HEK293 (cell line): ENCODE measurements around the gene C17orf67.
A peak's percentile ranks its signal among the peaks of the same experiment; 100 is the strongest.

ENCODE experiments used
- CTCF ChIA-PET: fragments of 350-600 bp; formaldehyde crosslinking; extraction: SDS; loops from one replicate; lab custom pipeline; 2021; ENCODE audit warnings: antibody characterized with exemption; lab: Yijun Ruan, JAX
- POLR2A ChIA-PET: fragments of 300-600 bp; formaldehyde crosslinking; extraction: SDS; loops from one replicate; lab custom pipeline; 2020; ENCODE audit warnings: antibody characterized with exemption, inconsistent platforms; lab: Yijun Ruan, JAX
- H3K27ac ChIP-seq: fragments of 200-500 bp; sonication (Bioruptor generic); 2 replicates; pipeline ENCODE4 v1.5.1; 2014; ENCODE audit warnings: low read depth, low read length, control low read depth, inconsistent platforms; ENCODE audit errors: extremely low read depth
- H3K36me3 ChIP-seq, 2 experiments: fragments of 200-500 bp in 1 of 2; sonication (Bioruptor generic) in 1 of 2; 1 replicate in 1 of 2; 2 replicates in 1 of 2; pipeline ENCODE4 v1.5.1; 2014 to 2017; ENCODE audit warnings: inconsistent platforms in 2 of 2, low read length in 2 of 2; ENCODE audit not compliant: control insufficient read depth in 2 of 2, insufficient read depth in 1 of 2
- H3K4me1 ChIP-seq: fragments of 200-500 bp; sonication (Bioruptor generic); 2 replicates; pipeline ENCODE4 v1.5.1; 2014; ENCODE audit warnings: mild to moderate bottlenecking, low read length, inconsistent platforms; ENCODE audit not compliant: control insufficient read depth, insufficient read depth
- H3K4me3 ChIP-seq: 2 replicates; pipeline ENCODE4 v1.5.1; 2011; ENCODE audit warnings: low read depth, mild to moderate bottlenecking, control low read depth, low read length, moderate library complexity
- H3K9me3 ChIP-seq: fragments of 200-500 bp; sonication (Bioruptor generic); 2 replicates; pipeline ENCODE4 v1.5.1; 2014; ENCODE audit warnings: low read depth, low read length, inconsistent platforms; ENCODE audit not compliant: control insufficient read depth, insufficient read depth
- BCL11A ChIP-seq: fragments of 450-650 bp; formaldehyde crosslinking; IDR thresholded peaks from 2 replicates; pipeline ENCODE4 v1.5.1; 2016; ENCODE audit warnings: low read depth, missing biosample characterization, missing genetic modification characterization
- BCL6B ChIP-seq: fragments of 450-650 bp; formaldehyde crosslinking; IDR thresholded peaks from 2 replicates; pipeline ENCODE4 v1.5.1; 2017; ENCODE audit warnings: missing biosample characterization, missing genetic modification characterization
- FEZF1 ChIP-seq: fragments of 450-650 bp; formaldehyde crosslinking; IDR thresholded peaks from 2 replicates; pipeline ENCODE4 v1.5.1; 2016; ENCODE audit warnings: missing biosample characterization, missing genetic modification characterization
- IKZF3 ChIP-seq: fragments of 450-650 bp; IDR thresholded peaks from 2 replicates; pipeline ENCODE4 v1.5.0; 2018; ENCODE audit warnings: missing biosample characterization, mild to moderate bottlenecking, missing genetic modification characterization, moderate library complexity
- MYNN ChIP-seq: fragments of 450-650 bp; formaldehyde crosslinking; IDR thresholded peaks from 2 replicates; pipeline ENCODE4 v1.5.1; 2016; ENCODE audit warnings: missing biosample characterization, missing genetic modification characterization, borderline replicate concordance
- OSR2 ChIP-seq: fragments of 450-650 bp; formaldehyde crosslinking; IDR thresholded peaks from 2 replicates; pipeline ENCODE4 v1.5.1; 2016; ENCODE audit warnings: missing biosample characterization, missing genetic modification characterization
- PATZ1 ChIP-seq: fragments of 450-650 bp; formaldehyde crosslinking; IDR thresholded peaks from 2 replicates; pipeline ENCODE4 v1.5.1; 2016; ENCODE audit warnings: missing biosample characterization, missing genetic modification characterization
- PRDM6 ChIP-seq: fragments of 450-650 bp; formaldehyde crosslinking; IDR thresholded peaks from 2 replicates; pipeline ENCODE4 v1.5.1; 2017; ENCODE audit warnings: missing biosample characterization, missing genetic modification characterization
- SALL2 ChIP-seq: fragments of 450-650 bp; formaldehyde crosslinking; IDR thresholded peaks from 2 replicates; pipeline ENCODE4 v1.5.0; 2017; ENCODE audit warnings: missing biosample characterization, mild to moderate bottlenecking, missing genetic modification characterization, borderline replicate concordance
- TCF7L2 ChIP-seq: IDR thresholded peaks from 2 replicates; pipeline ENCODE4 v1.6.1; 2011; ENCODE audit warnings: low read depth, mild to moderate bottlenecking, inconsistent platforms, low read length, moderate library complexity, borderline replicate concordance
- YY1 ChIP-seq: fragments of 450-650 bp; formaldehyde crosslinking; IDR thresholded peaks from 2 replicates; pipeline ENCODE4 v1.5.1; 2018; ENCODE audit warnings: missing biosample characterization, missing genetic modification characterization
- YY2 ChIP-seq: fragments of 450-650 bp; formaldehyde crosslinking; IDR thresholded peaks from 2 replicates; pipeline ENCODE4 v1.5.1; 2016; ENCODE audit warnings: missing biosample characterization, missing genetic modification characterization
- ZBTB10 ChIP-seq: fragments of 450-650 bp; formaldehyde crosslinking; IDR thresholded peaks from 2 replicates; pipeline ENCODE4 v1.5.1; 2016; ENCODE audit warnings: missing biosample characterization, missing genetic modification characterization
- ZBTB20 ChIP-seq: fragments of 450-650 bp; formaldehyde crosslinking; IDR thresholded peaks from 2 replicates; pipeline ENCODE4 v1.5.1; 2016; ENCODE audit warnings: missing biosample characterization, missing genetic modification characterization
- ZBTB44 ChIP-seq: fragments of 450-650 bp; IDR thresholded peaks from 2 replicates; pipeline ENCODE4 v1.5.1; 2018; ENCODE audit warnings: missing biosample characterization, mild to moderate bottlenecking, missing genetic modification characterization
- ZBTB48 ChIP-seq: fragments of 450-650 bp; formaldehyde crosslinking; IDR thresholded peaks from 2 replicates; pipeline ENCODE4 v1.5.1; 2016; ENCODE audit warnings: missing biosample characterization, missing genetic modification characterization
- ZFHX2 ChIP-seq: fragments of 450-650 bp; formaldehyde crosslinking; conservative IDR thresholded peaks from 2 replicates; pipeline ENCODE4 v1.5.1; 2016; ENCODE audit warnings: missing biosample characterization, missing genetic modification characterization
- ZNF157 ChIP-seq: fragments of 450-650 bp; formaldehyde crosslinking; IDR thresholded peaks from 2 replicates; pipeline ENCODE4 v1.5.1; 2016; ENCODE audit warnings: missing biosample characterization, missing genetic modification characterization
- ZNF223 ChIP-seq: fragments of 450-650 bp; formaldehyde crosslinking; IDR thresholded peaks from 2 replicates; pipeline ENCODE4 v1.5.1; 2016; ENCODE audit warnings: missing biosample characterization, missing genetic modification characterization
- ZNF239 ChIP-seq: fragments of 450-650 bp; formaldehyde crosslinking; IDR thresholded peaks from 2 replicates; pipeline ENCODE4 v1.5.1; 2016; ENCODE audit warnings: missing biosample characterization, missing genetic modification characterization
- ZNF366 ChIP-seq: fragments of 450-650 bp; formaldehyde crosslinking; conservative IDR thresholded peaks from 2 replicates; pipeline ENCODE4 v1.5.1; 2016; ENCODE audit warnings: missing biosample characterization, missing genetic modification characterization
- ZNF398 ChIP-seq: fragments of 450-650 bp; formaldehyde crosslinking; IDR thresholded peaks from 2 replicates; pipeline ENCODE4 v1.5.1; 2017; ENCODE audit warnings: missing biosample characterization, missing genetic modification characterization
- ZNF510 ChIP-seq: fragments of 450-650 bp; formaldehyde crosslinking; IDR thresholded peaks from 2 replicates; pipeline ENCODE4 v1.5.1; 2018; ENCODE audit warnings: mild to moderate bottlenecking, missing genetic modification characterization, missing biosample characterization; ENCODE audit not compliant: insufficient replicate concordance
- ZNF645 ChIP-seq: fragments of 450-650 bp; formaldehyde crosslinking; IDR thresholded peaks from 2 replicates; pipeline ENCODE4; 2016; ENCODE audit warnings: missing biosample characterization, missing genetic modification characterization
- ZNF701 ChIP-seq: fragments of 450-650 bp; formaldehyde crosslinking; IDR thresholded peaks from 2 replicates; pipeline ENCODE4 v1.5.1; 2016; ENCODE audit warnings: missing biosample characterization, missing genetic modification characterization
- ZNF843 ChIP-seq: fragments of 450-650 bp; formaldehyde crosslinking; IDR thresholded peaks from 2 replicates; pipeline ENCODE4 v1.5.1; 2016; ENCODE audit warnings: missing biosample characterization, missing genetic modification characterization

C17orf67 gene

GRCh38 chr17:56793957-56794356, 39.8 kb downstream of the C17orf67 start (continued):
- TF ChIP-seq ZBTB10 (no peak), MYNN (tag by site-specific recombination) (no peak), PRDM6 (tag by site-specific recombination) (peak; percentile 11; the same call in 1 of the 2 replicates), BCL11A (tag by site-specific recombination) (no peak), BCL6B (tag by site-specific recombination) (peak; percentile 43; the same call in 1 of the 2 replicates), TCF7L2 (0 out of 2 replicates have a peak, but pooled peaks have one; percentile 16), YY1 (tag by site-specific recombination) (no peak), OSR2 (tag by site-specific recombination) (peak; percentile 64), ZNF398 (tag by site-specific recombination) (no peak), ZNF843 (peak; percentile 59; the same call in 1 of the 2 replicates), ZNF239 (no peak), ZNF366 (peak; percentile 73), ZBTB20 (no peak), ZNF645 (no peak), ZBTB44 (peak; percentile 51; the same call in 1 of the 2 replicates), ZFHX2 (no peak), FEZF1 (peak; percentile 58)
- TF ChIP-seq, all 188 proteins: peak for 8

- POLR2A ChIA-PET, result no interaction called here
- Histone ChIP-seq H3K4me3 (no peak overlapping the region), H3K4me1 (peaks cover 15% of the 10 kb centered on the region; the same call in 1 of the 2 replicates), H3K27ac (no peak overlapping the region; the same call in 1 of the 2 replicates), H3K9me3 (no peaks in the 10 kb centered on the region), H3K36me3 (no peaks in the 10 kb centered on the region)
- CTCF ChIA-PET, result interaction anchor here (0.6 to 1.3 kb wide), 4 partner anchors 14 to 965 kb away, joined by 3 to 11 read pairs (median 4); no protein-coding TSS in a partner anchor
- TF ChIP-seq PATZ1 (no peak), ZBTB48 (no peak), SALL2 (tag by site-specific recombination) (no peak), ZNF701 (tag by site-specific recombination) (no peak), ZNF157 (tag by site-specific recombination) (no peak), YY2 (tag by site-specific recombination) (no peak), IKZF3 (tag by site-specific recombination) (no peak), ZNF223 (tag by site-specific recombination) (no peak), ZNF510 (tag by site-specific recombination) (no peak)
Measured at GRCh38 chr17:56793531-56793930, 40.2 kb downstream of the C17orf67 start.
